Activated naive CD8-positive, alpha-beta T cell treated with anti-CD3 and anti-CD28 coated beads for 36 hours (primary cell): ENCODE measurements around the gene RASSF10. TPM values are rescaled to one million over a fixed set of nuclear protein-coding genes. Genes with fewer than 3 reads are reported as not detected.

Source experiments
- DNase-seq: peaks from one replicate; pipeline ENCODE4 v3.0.0; 2021
- H3K27ac Mint-ChIP-seq: one replicate; pipeline ENCODE4 v1.8.0; 2022; ENCODE audit warnings: mild to moderate bottlenecking, moderate library complexity, mixed read lengths
- H3K27me3 Mint-ChIP-seq: one replicate; pipeline ENCODE4 v1.8.0; 2022; ENCODE audit warnings: mild to moderate bottlenecking, mixed read lengths
- H3K36me3 Mint-ChIP-seq: one replicate; pipeline ENCODE4 v1.8.0; 2021; ENCODE audit warnings: mild to moderate bottlenecking, mixed read lengths
- H3K4me1 Mint-ChIP-seq: one replicate; pipeline ENCODE4 v1.8.0; 2021; ENCODE audit warnings: mixed read lengths
- H3K4me3 Mint-ChIP-seq: one replicate; pipeline ENCODE4 v1.8.0; 2022; ENCODE audit warnings: mild to moderate bottlenecking, moderate library complexity, mixed read lengths
- H3K9me3 Mint-ChIP-seq: one replicate; pipeline ENCODE4 v1.8.0; 2022; ENCODE audit warnings: mixed read lengths
- total RNA-seq, 2 experiments: library from RNA; stranded (reverse); gene quantifications; one replicate each; pipeline ENCODE4 v1.2.3, GENCODE V29; 2021

RASSF10 gene
- not detected for total RNA-seq

DNA sequence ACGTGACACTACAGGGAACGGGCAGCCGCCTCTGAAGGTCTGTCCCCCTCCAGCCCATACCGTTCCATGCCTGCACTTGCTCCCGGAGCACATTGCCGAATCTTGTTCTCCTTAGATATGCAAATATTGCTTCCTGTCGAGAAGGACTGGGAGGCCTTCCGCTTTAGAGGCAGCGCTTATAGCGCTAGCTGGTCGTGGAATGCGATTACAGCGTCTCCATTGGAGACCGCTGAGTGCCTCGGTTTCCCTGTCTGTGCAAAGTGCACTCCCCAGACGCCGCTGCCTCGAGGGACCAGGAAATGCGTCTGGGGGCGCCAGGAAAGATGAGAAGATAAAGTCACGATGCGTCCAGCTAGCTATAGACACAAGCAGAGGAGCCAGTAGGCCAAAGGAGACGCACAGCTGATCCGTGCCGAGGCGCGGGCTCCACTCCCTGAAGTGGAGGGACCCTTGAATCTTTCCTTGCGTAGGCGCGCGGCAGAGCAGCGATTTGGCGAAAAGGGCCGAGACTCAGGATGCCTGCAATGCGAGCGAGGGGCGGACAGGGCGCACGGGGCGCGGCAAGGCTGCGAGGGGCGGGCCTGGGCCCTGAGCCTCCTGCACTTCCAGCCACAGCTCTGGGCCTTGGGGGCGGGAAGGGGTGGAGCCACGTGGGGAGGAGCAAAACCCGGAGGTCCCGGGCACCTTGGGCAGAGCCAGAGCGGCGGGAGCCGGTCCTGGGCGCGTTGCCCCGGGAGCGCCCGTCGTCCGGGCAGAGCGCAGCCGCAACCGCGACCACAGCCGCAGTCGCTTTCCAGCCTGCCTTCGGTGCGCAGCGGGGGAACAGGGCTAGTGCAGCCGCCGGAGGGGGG, at the start of gene RASSF10:
TSS of gene RASSF10 (plus strand) at position 692 of the 851 bp plus-strand sequence. CDS start 261 bp downstream, outside the sequence.
- Mint-ChIP-seq H3K36me3 (no peaks in the 10 kb centered on the region), H3K27me3 (peaks cover 90% of the 10 kb centered on the region), H3K27ac (no peak within 1 kb of the TSS), H3K4me3 (peak within 1 kb of the TSS; percentile 37), H3K4me1 (peaks cover 5% of the 10 kb centered on the region), H3K9me3 (no peaks in the 10 kb centered on the region)
- peak; percentile 43 for DNase-seq

DNA sequence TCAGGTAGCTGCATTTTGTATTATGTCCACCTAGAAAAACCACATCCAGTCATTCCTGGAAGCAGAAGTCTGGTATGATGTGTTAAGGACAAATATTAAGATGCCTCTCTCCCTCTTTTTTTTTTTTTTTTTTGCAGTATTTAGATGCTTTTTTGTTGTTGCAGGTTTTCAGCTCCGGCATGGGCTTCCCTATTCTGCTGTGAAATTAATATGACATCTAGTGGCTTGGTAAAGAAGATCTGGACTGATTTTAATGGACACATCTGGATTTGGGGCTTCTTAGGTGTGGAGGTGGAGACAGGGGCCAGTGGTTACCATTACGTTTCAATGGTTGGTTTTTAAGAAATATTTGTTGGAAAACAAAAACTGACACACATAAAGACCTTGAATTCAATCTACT, 47.5 kb upstream of the RASSF10 start:
- no peak overlapping the region for H3K4me3 Mint-ChIP-seq
- no peaks in the 10 kb centered on the region for H3K36me3 Mint-ChIP-seq
- no peak overlapping the region for H3K27ac Mint-ChIP-seq
- H3K27me3 Mint-ChIP-seq = peaks cover 18% of the 10 kb centered on the region
- no peaks in the 10 kb centered on the region for H3K4me1 Mint-ChIP-seq
- no peak for DNase-seq
- H3K9me3 Mint-ChIP-seq = no peaks in the 10 kb centered on the region

DNA sequence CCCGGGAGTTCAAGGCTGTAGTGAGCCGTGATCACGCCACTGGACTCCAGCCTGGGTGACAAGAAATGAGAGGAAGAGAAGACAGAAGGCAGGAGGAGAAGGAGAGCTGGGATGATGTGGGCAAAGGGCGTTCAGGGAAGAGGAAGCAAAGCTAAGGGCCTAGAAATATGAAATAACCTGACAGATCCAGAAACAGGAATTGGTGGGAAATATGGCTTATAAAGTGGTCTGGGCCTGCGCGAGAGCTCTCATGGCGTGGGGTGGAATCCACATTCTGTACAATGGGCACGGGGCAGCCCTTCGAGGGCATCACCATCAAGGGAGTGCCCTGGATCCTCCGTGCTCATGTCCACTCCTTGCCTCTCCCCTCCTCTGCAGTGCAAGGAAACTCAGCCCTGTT, 46.8 kb upstream of the RASSF10 start:
- H3K4me3 Mint-ChIP-seq = no peak overlapping the region
- H3K27ac Mint-ChIP-seq = no peak overlapping the region
- H3K4me1 Mint-ChIP-seq = no peaks in the 10 kb centered on the region
- DNase-seq = no peak
- no peaks in the 10 kb centered on the region for H3K9me3 Mint-ChIP-seq
- peaks cover 18% of the 10 kb centered on the region for H3K27me3 Mint-ChIP-seq
- no peaks in the 10 kb centered on the region for H3K36me3 Mint-ChIP-seq

DNA sequence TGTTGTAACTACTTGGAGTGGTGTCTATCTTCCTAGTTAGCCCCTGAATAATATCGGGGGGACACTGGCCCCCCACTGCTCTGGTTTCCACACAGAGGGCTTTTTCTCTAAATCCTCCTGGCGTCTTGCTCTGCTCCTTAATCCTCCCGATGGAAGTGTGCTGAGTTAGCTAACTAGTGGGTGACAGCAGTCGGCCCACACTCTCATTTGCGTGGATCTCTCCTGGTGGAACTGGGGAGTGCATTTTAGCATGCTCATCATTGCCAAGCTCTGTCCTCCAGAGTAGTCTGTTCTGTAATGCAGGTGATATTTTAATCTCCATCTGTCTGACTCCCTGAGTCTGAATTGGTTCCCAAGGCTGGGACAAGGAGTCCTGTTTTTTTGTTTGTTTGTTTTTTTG, 46.1 kb upstream of the RASSF10 start:
- DNase-seq = no peak
- Mint-ChIP-seq H3K9me3 (no peaks in the 10 kb centered on the region), H3K27me3 (peaks cover 18% of the 10 kb centered on the region), H3K36me3 (no peaks in the 10 kb centered on the region), H3K4me1 (no peaks in the 10 kb centered on the region), H3K4me3 (no peak overlapping the region), H3K27ac (no peak overlapping the region)

DNA sequence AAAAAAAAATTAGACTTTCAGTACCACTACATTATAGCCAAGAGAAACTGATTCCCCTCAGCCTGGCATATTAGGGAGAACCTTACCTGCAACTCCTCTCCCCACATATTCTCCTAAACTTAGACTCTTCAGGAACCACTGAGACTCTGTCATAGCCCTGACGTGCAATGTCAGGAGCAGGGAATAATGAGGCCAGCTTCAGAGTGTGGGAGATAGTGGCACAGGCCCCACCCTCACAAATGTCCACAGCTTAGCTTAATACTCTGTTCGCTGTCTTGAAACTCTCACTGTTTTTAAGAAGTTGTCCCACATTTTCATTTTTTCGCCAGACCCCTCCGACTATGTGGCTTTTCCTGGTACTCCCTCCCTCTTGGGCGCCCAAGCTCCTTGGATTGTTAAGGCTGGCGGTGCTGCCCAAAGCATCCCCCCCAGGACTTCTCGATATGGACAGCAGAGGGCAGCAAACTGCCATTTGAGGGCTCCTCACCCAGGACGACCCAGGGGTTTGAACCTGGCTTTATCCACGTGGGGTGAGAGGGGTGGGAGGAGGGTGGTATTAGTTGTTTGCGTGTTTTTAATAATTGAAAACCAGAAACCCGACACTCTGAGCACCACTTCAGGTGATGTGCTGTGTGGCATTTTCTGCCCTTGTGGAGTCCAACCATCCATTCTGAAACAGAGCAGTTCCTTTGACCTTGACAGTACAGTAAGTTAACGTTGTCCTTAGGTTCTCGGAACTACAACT, 45.2 kb upstream of the RASSF10 start:
- no peaks in the 10 kb centered on the region for H3K36me3 Mint-ChIP-seq
- no peaks in the 10 kb centered on the region for H3K4me1 Mint-ChIP-seq

DNA sequence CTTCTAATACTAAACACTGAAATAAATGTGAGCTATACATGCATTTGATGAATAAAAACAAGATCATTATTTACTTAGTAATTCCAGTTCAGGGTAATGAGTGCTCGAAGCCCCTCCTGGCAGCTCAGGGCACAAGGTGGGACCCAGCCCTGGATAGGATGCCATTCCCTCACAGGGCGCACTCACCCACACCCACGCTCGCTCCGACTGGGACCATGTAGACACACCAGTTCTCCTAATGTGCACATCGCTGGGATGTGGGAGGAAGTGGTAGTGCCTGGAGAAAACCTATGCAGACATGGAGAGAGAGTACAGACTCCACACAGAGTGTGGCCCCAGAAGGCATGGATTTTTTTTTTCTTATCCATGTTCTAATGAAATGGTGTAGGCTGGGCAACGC, 44.5 kb upstream of the RASSF10 start:
- Mint-ChIP-seq H3K27ac (no peak overlapping the region), H3K4me3 (no peak overlapping the region), H3K9me3 (no peaks in the 10 kb centered on the region), H3K4me1 (no peaks in the 10 kb centered on the region), H3K27me3 (peaks cover 18% of the 10 kb centered on the region), H3K36me3 (no peaks in the 10 kb centered on the region)
- DNase-seq = no peak

More for the DNA sequence above, 45.2 kb upstream of the RASSF10 start:
- Mint-ChIP-seq H3K4me3 (no peak overlapping the region), H3K9me3 (no peaks in the 10 kb centered on the region), H3K27ac (no peak overlapping the region), H3K27me3 (peaks cover 18% of the 10 kb centered on the region)
- peak; percentile 44 for DNase-seq

DNA sequence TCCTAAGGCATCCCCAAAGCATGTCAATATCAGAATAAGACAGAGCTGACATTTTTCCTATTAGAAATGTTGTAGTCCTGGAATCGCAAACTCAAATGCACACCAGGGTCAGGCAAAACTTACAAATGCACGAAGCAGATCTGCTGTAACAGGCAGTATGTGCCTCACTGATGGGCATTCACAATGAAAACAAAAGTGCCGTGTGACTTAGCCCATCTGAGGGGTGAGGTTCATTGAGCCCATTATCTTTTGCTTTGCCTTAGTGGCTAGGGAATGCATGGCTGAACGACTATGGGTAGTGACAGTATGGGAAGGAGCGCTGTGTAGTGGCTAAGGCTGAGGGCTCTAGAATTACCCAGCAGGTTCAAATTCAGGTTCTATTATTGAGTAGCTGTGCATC, 43.1 kb upstream of the RASSF10 start:
- Mint-ChIP-seq H3K4me3 (no peak overlapping the region), H3K27ac (no peak overlapping the region), H3K4me1 (no peaks in the 10 kb centered on the region), H3K27me3 (peaks cover 18% of the 10 kb centered on the region), H3K36me3 (no peaks in the 10 kb centered on the region), H3K9me3 (no peaks in the 10 kb centered on the region)
- DNase-seq = no peak

DNA sequence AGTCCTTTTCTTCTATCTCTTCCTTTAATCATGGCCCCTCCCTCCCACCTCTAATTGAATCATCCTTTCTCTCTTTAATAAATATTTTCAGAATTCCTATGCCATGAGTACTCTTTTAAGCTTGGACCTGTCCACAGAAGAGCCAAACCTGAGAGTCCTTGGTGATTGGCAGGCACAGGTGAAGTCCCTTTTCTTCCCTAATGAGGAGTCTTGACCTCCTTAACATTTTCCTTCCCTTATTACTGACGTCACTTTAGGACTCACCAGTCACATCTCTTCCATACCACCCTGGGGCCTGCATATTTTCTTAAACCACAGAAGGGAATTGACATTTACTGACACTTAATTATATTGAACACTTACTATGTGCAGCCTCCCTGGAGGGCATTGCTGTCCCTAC, 41.0 kb upstream of the RASSF10 start:
- H3K27ac Mint-ChIP-seq = no peak overlapping the region
- H3K36me3 Mint-ChIP-seq = no peaks in the 10 kb centered on the region
- no peaks in the 10 kb centered on the region for H3K9me3 Mint-ChIP-seq
- no peak overlapping the region for H3K4me3 Mint-ChIP-seq
- H3K4me1 Mint-ChIP-seq = no peaks in the 10 kb centered on the region
- peaks cover 19% of the 10 kb centered on the region for H3K27me3 Mint-ChIP-seq
- no peak for DNase-seq

DNA sequence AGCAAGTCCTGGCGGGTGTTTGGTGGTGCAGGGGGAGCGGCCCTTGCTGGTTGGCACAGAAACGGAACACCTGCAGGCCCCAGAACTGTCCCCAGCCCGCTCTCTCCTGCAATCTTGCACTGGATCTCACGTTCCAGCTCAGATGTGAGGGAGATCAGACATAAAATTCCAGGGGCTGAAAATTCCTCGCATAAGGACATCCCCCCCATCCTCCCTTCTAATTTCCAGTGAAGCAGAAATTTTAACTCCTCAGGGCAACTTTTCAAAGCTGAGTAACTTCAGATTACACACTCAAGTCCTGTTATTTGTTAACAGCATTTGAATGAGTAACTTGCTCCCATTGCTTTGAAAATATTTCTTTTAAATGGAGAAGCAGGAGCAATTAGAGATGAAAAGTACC, 40.3 kb upstream of the RASSF10 start:
- H3K36me3 Mint-ChIP-seq = no peaks in the 10 kb centered on the region
- H3K27me3 Mint-ChIP-seq = peaks cover 15% of the 10 kb centered on the region
- H3K4me3 Mint-ChIP-seq = no peak overlapping the region
- H3K9me3 Mint-ChIP-seq = no peaks in the 10 kb centered on the region
- no peak overlapping the region for H3K27ac Mint-ChIP-seq
- H3K4me1 Mint-ChIP-seq = no peaks in the 10 kb centered on the region
- DNase-seq = no peak

DNA sequence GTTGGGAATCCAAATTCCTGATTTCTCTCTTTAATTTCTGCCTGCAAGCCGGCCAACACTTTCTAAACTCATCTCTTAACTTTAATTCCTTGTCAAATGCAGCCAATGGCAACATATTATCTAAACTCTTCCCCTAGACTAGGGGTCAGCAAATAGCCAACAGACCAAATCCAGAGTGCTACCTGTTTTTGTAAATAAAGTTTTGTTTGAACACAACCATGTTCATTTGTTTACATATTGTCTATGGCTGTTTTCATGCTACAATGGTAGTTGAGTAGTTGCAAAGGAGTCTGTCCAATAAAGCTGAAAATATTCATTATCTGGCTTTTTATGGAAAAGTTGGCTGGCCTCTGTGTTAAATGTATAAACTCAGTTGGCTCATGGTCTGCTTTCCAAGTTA, 37.2 kb upstream of the RASSF10 start:
- H3K27me3 Mint-ChIP-seq = peaks cover 4% of the 10 kb centered on the region
- H3K4me1 Mint-ChIP-seq = no peaks in the 10 kb centered on the region
- H3K4me3 Mint-ChIP-seq = no peak overlapping the region
- no peaks in the 10 kb centered on the region for H3K9me3 Mint-ChIP-seq
- H3K36me3 Mint-ChIP-seq = no peaks in the 10 kb centered on the region
- no peak overlapping the region for H3K27ac Mint-ChIP-seq
- no peak for DNase-seq

DNA sequence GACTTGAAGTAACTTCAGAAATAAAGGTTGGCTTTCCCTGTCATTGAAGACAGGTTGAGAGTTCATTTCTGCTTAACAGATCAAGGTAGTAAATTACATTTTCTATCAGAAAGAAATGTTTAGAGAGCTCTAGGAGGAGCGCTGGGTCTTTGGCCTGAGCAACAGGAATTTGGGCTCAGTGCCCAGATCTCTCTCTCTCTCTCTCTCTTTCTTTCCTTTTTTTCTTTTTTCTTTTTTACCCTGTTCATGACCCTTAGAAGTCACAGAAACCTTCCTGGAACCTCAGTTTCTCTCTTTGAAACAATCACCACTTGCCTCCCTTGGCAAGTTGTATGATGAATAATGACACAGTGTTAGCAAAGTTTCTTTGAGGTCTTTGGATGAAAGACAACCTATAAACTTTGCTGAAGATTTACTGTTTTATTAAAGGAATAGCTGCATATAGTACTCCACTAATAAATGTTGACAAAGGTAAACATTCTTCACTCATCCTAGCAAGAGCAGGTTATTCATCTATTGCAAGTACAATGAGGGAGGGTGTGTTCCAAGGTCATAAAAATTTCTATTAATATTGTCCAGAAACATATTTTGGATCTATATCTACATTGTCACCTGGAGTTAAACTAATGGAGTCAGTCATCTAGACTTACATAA, 35.5 kb upstream of the RASSF10 start:
- Mint-ChIP-seq H3K27me3 (peaks cover 8% of the 10 kb centered on the region), H3K4me1 (no peaks in the 10 kb centered on the region), H3K36me3 (no peaks in the 10 kb centered on the region), H3K9me3 (no peaks in the 10 kb centered on the region), H3K4me3 (no peak overlapping the region), H3K27ac (no peak overlapping the region)
- DNase-seq = no peak

DNA sequence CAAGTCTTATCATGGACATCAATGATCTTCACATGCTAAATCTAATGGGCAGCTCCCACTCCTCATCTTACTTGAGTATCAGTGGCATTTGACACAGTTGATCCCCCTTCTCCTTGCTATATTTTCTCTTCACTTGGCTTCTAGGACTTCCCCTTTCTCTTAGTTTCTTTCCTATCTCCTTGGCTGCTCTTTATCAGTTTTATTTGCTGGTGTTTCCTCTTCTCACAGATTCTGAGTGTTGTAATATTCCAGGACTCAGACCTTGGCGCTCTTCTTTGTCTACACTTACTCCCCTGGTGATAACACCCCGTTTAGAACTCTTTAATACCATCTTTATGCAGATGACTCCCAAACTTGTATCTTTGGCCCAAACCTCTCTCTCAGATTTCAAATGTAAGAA, 33.9 kb upstream of the RASSF10 start:
- Mint-ChIP-seq H3K4me3 (no peak overlapping the region), H3K4me1 (no peaks in the 10 kb centered on the region), H3K36me3 (no peaks in the 10 kb centered on the region), H3K9me3 (no peaks in the 10 kb centered on the region), H3K27ac (no peak overlapping the region), H3K27me3 (peaks cover 8% of the 10 kb centered on the region)
- no peak for DNase-seq

DNA sequence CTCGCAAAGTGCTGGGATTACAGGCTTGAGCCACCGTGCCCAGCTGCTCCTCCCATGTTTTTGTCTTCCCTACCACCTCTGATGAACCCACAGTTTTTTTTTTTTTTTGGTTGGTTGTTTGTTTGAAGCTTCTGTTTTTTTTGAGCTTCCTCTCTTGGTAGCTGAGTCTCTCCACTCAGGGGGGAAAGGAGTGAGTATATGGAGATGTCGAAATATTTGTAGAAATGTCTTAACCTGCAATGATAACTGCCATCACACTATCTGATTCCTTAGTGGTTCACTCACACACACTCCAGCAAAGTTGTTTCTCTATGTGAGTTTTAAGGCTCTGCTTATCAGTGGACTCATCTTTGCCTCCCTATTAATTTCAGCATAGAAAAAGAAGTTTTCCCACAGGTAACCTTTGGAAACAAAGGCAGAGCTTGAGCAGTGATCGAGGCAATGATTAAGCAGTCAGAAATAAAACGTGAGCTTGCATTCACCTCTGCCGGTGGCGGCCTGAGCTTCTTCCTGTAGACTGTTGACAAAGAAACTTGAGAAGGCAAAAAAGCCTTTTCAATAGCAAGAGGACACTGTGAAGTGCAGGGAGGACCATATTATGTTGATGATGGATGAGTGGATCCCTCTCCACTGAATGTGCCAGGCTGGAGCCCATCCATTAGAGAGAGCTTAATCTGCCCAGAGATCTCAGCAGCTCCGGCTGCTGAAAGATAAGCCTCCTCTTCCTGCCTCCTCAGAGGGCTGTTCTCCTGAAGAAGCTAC, 29.0 kb upstream of the RASSF10 start:
- Mint-ChIP-seq H3K4me1 (no peaks in the 10 kb centered on the region), H3K4me3 (no peak overlapping the region), H3K27ac (no peak overlapping the region), H3K27me3 (peaks cover 15% of the 10 kb centered on the region), H3K9me3 (no peaks in the 10 kb centered on the region), H3K36me3 (no peaks in the 10 kb centered on the region)
- no peak for DNase-seq

DNA sequence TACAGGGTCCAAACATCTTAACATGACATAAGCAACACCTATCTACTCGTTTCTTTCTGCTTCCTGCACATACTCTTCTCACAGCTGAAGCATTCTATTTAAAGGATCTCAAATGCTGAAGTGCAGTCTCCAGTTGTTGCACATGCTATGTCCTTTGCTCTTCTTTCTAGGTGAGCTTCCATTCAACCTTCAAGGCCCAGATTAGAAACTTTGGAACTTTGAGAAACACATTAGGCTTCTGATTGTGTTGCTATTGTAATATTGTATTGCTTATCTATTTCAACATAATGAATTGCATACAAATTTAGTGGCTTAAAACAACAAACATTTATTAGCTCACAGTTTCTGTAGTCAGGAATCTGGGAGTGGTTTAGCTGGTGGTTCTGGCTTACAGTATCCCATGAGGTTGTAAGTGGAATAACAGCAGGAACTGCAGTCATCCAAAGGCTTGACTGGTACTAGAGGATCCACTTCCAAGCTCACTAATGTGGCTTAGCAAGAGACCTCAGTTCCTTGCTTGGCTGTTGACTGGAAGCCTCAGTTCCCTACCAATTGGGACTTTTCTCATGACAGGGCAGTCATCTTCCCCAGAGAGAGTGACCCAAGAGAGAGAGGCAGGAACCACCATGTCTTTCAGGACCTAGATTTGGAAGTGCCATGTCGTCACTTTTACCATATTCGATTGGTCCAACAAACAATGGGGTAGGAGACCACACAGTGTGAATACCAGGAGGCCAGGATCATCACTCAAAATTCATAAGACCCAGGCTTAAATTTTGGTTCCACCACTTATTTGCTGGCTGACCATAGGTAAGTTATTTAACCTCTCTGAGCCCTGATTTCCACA, 27.2 kb upstream of the RASSF10 start:
- DNase-seq = no peak
- Mint-ChIP-seq H3K4me1 (no peaks in the 10 kb centered on the region), H3K9me3 (no peaks in the 10 kb centered on the region), H3K27me3 (peaks cover 23% of the 10 kb centered on the region), H3K27ac (no peak overlapping the region), H3K4me3 (no peak overlapping the region), H3K36me3 (no peaks in the 10 kb centered on the region)
